OCI-LY1 (cell line): ENCODE results near the gene AHCY.

Experiments used
- EZH2 ChIP-seq: fragments of 200-600 bp; sonication (generic), shearing (Covaris generic); IDR thresholded peaks from 2 replicates; pipeline ENCODE4 v1.8.0; 2017; ENCODE audit warnings: borderline replicate concordance, mixed run types, mild to moderate bottlenecking, antibody characterized with exemption, low read length, moderate library complexity, mixed read lengths
- TF ChIP-seq, protein P1 (sequence below): fragments of 200-600 bp; sonication (generic), shearing (Covaris generic); IDR thresholded peaks from 2 replicates; pipeline ENCODE4 v1.5.1; 2017; ENCODE audit warnings: mild to moderate bottlenecking, antibody characterized with exemption, low read length, moderate library complexity, mixed read lengths

DNA sequence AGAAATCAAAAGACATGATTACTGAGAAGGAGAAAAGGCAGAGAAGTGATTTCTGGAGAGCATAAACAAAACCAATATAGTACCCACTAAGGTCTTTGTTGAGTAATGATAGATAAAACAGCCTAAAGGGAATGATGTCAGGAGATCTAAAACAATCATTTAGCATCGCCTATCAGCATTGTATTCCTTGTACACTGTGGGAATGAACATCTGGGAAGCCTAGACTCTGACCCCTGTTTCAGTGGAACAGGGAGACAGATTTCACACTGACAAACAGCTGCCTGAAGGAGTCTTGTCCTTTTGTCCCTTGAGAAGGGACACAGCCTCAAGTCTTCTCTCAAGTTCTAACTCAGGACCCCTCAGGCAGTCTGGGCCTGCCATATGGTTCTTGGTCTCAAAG lies 60.3 kb downstream of the AHCY start:
- TF ChIP-seq, protein P1, sequence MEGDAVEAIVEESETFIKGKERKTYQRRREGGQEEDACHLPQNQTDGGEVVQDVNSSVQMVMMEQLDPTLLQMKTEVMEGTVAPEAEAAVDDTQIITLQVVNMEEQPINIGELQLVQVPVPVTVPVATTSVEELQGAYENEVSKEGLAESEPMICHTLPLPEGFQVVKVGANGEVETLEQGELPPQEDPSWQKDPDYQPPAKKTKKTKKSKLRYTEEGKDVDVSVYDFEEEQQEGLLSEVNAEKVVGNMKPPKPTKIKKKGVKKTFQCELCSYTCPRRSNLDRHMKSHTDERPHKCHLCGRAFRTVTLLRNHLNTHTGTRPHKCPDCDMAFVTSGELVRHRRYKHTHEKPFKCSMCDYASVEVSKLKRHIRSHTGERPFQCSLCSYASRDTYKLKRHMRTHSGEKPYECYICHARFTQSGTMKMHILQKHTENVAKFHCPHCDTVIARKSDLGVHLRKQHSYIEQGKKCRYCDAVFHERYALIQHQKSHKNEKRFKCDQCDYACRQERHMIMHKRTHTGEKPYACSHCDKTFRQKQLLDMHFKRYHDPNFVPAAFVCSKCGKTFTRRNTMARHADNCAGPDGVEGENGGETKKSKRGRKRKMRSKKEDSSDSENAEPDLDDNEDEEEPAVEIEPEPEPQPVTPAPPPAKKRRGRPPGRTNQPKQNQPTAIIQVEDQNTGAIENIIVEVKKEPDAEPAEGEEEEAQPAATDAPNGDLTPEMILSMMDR: no peak
- TF ChIP-seq EZH2: no peak
